WTC11 (cell line): ENCODE data around the gene SDHAF3. TPM values are rescaled to one million over a fixed set of nuclear protein-coding genes. Genes with fewer than 3 reads are reported as not detected.

Source experiments
- ATAC-seq: fragments of 200-7000 bp; cut with Tn5 transposase; 2 replicates; pipeline ENCODE4 v1.10.0; 2021; ENCODE audit warnings: mild to moderate bottlenecking, moderate library complexity
- CTCF ChIA-PET: fragments of 300-600 bp; sonication (Branson Sonifier 250); formaldehyde crosslinking; loops from one replicate; lab custom pipeline; 2021; ENCODE audit warnings: antibody characterized with exemption; lab: Charles Lee
- POLR2A ChIA-PET: fragments of 350-600 bp; sonication (Branson Sonifier 250); formaldehyde crosslinking; loops from one replicate; lab custom pipeline; 2021; ENCODE audit warnings: antibody characterized with exemption; lab: Charles Lee
- DNase-seq: peaks from one replicate; pipeline ENCODE4 v3.0.0; 2021; ENCODE audit warnings: low spot score
- H3K27ac Mint-ChIP-seq: 2 replicates; pipeline ENCODE4 v1.8.0; 2021; ENCODE audit warnings: mixed read lengths
- H3K27me3 Mint-ChIP-seq: 2 replicates; pipeline ENCODE4 v1.8.0; 2021; ENCODE audit warnings: low read depth, mild to moderate bottlenecking, moderate library complexity, mixed read lengths
- H3K36me3 Mint-ChIP-seq: 2 replicates; pipeline ENCODE4 v1.8.0; 2021; ENCODE audit warnings: mixed read lengths
- H3K4me1 Mint-ChIP-seq: 2 replicates; pipeline ENCODE4 v1.8.0; 2022; ENCODE audit warnings: mixed read lengths
- H3K4me3 Mint-ChIP-seq: 2 replicates; pipeline ENCODE4 v1.8.0; 2021; ENCODE audit warnings: mild to moderate bottlenecking, moderate library complexity, mixed read lengths
- H3K9me3 Mint-ChIP-seq: 2 replicates; pipeline ENCODE4 v1.8.0; 2021; ENCODE audit warnings: mixed read lengths
- CREM ChIP-seq: sonication (generic); formaldehyde crosslinking; IDR thresholded peaks from 2 replicates; pipeline ENCODE4 v1.8.1; 2022; ENCODE audit warnings: mild to moderate bottlenecking, missing genetic modification reagents, moderate library complexity
- ELF4 ChIP-seq: sonication (generic); formaldehyde crosslinking; IDR thresholded peaks from 2 replicates; pipeline ENCODE4 v1.8.1; 2022; ENCODE audit warnings: low read depth, mild to moderate bottlenecking, moderate library complexity, missing genetic modification reagents
- FOXK1 ChIP-seq: sonication (generic); formaldehyde crosslinking; IDR thresholded peaks from 2 replicates; pipeline ENCODE4 v1.8.0; 2022; ENCODE audit warnings: mild to moderate bottlenecking, moderate library complexity, missing genetic modification reagents
- GABPB1 ChIP-seq: sonication (generic); formaldehyde crosslinking; IDR thresholded peaks from 2 replicates; pipeline ENCODE4 v1.8.1; 2023; ENCODE audit warnings: mild to moderate bottlenecking, missing genetic modification reagents
- JAZF1 ChIP-seq: fragments of 250-450 bp; sonication (Bioruptor Pico); IDR thresholded peaks from 2 replicates; pipeline ENCODE4 v1.9.0; 2021; ENCODE audit warnings: moderate library complexity, mild to moderate bottlenecking, inconsistent platforms
- NFATC4 ChIP-seq: fragments of 250-450 bp; sonication (Bioruptor Pico); IDR thresholded peaks from 2 replicates; pipeline ENCODE4 v1.9.0; 2021; ENCODE audit warnings: mild to moderate bottlenecking
- NFYB ChIP-seq: sonication (generic); formaldehyde crosslinking; conservative IDR thresholded peaks from 2 replicates; pipeline ENCODE4 v1.8.0; 2022; ENCODE audit warnings: low read depth, missing genetic modification reagents
- SP1 ChIP-seq: sonication (generic); formaldehyde crosslinking; conservative IDR thresholded peaks from 2 replicates; pipeline ENCODE4 v1.8.1; 2022; ENCODE audit warnings: missing genetic modification reagents
- TCF7 ChIP-seq: sonication (generic); formaldehyde crosslinking; IDR thresholded peaks from 2 replicates; pipeline ENCODE4 v1.8.0; 2022; ENCODE audit warnings: mild to moderate bottlenecking, low read depth, missing genetic modification reagents, moderate library complexity
- ZNF317 ChIP-seq: sonication (generic); formaldehyde crosslinking; IDR thresholded peaks from 2 replicates; pipeline ENCODE4 v1.8.1; 2023; ENCODE audit warnings: low read depth, mild to moderate bottlenecking, moderate library complexity, missing genetic modification reagents, borderline replicate concordance
- total RNA-seq: library from RNA; stranded (reverse); gene quantifications from 3 replicates; pipeline ENCODE4 v1.2.3, GENCODE V29; 2021
- TF ChIP-seq, protein P1 (sequence below): fragments of 250-450 bp; sonication (Bioruptor Pico); conservative IDR thresholded peaks from 2 replicates; pipeline ENCODE4 v1.9.0; 2021; ENCODE audit warnings: mild to moderate bottlenecking
- TF ChIP-seq, protein P2 (sequence below): sonication (generic); formaldehyde crosslinking; IDR thresholded peaks from 2 replicates; pipeline ENCODE4 v1.8.1; 2023; ENCODE audit warnings: mild to moderate bottlenecking, missing genetic modification reagents, borderline replicate concordance
- TF ChIP-seq, protein P3 (sequence below): fragments of 250-450 bp; sonication (Bioruptor Pico); IDR thresholded peaks from 2 replicates; pipeline ENCODE4 v1.9.0; 2021; ENCODE audit warnings: mild to moderate bottlenecking
- TF ChIP-seq, protein P4 (sequence below): fragments of 250-450 bp; sonication (Bioruptor Pico); IDR thresholded peaks from 2 replicates; pipeline ENCODE4 v2.1.2; 2022; ENCODE audit warnings: mild to moderate bottlenecking, moderate library complexity
- TF ChIP-seq, protein P5 (sequence below): sonication (generic); formaldehyde crosslinking; IDR thresholded peaks from 2 replicates; pipeline ENCODE4 v1.8.1; 2023; ENCODE audit warnings: mild to moderate bottlenecking, missing genetic modification reagents, moderate library complexity

Gene SDHAF3
- total RNA-seq, 1 experiment from 2014 or later: 32.0 TPM

DNA sequence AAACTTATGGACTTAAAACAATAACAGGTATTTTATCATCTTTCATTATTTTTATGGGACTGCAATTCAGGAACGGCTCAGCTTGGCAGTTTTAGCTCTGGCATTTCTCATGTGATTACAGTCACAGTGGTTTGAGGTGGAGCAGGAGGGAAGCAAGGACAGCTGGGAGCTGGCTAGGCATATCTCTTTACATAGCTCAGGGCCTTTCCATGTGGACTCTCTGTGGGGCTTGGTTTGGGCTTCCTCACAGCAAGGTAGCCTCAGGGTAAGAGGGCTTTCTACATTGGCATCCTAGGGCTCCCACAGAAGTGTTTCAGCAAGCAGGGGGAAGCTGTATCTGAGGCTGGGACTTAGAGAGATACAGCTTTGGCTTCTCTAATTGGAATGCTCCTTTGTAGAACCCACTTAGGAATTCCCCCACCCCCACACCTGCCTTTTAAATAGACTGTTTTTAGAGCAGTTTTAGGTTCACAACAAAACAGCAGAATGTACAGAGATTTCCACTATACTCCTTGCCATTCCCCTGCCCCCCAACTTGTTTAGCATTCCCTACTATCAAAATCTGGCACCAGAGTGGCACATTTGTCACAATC is 26.6 kb upstream of the SDHAF3 start:
- H3K4me3 Mint-ChIP-seq: no peak overlapping the region
- ChIA-PET CTCF (interaction anchor here (1.3 kb wide), 1 partner anchor 14 kb away, joined by 6 read pairs; no protein-coding TSS in a partner anchor), POLR2A (no interaction called here)
- no peak for TF ChIP-seq CREM (CRISPR knock-in tag)
- no peak for TF ChIP-seq TCF7 (CRISPR knock-in tag)
- TF ChIP-seq, protein P1, sequence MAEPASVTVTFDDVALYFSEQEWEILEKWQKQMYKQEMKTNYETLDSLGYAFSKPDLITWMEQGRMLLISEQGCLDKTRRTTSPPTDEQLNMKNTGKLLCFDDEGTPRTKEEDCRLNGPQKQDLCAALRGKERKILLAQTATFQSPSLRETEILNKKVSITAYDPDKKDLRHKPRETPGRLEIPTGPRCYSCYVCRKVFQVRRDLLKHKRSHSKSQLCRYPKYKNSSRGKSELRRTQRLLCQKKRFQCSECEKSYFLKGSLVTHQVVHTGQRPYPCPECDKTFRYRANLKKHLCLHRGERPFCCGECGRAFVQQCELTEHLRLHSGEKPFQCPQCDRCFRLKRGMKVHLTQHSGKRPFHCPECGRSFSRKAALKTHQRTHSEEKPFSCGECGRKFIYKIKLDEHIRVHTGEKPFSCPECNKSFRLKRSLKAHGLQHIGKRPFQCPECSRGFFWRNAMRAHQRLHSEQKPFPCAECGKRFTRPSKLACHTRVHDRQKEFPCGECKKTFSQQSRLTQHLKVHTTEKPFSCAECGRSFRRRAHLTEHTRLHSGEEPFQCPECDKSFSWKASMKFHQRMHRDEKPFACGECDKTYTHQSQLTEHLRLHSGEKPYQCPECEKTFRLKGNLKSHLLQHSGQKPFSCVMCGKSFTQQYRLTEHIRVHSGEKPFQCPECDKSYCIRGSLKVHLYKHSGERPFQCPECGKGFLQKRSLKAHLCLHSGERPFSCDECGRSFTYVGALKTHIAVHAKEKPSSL (CRISPR knock-in tag): no peak
- no peak for TF ChIP-seq GABPB1 (CRISPR knock-in tag)
- TF ChIP-seq, protein P2, sequence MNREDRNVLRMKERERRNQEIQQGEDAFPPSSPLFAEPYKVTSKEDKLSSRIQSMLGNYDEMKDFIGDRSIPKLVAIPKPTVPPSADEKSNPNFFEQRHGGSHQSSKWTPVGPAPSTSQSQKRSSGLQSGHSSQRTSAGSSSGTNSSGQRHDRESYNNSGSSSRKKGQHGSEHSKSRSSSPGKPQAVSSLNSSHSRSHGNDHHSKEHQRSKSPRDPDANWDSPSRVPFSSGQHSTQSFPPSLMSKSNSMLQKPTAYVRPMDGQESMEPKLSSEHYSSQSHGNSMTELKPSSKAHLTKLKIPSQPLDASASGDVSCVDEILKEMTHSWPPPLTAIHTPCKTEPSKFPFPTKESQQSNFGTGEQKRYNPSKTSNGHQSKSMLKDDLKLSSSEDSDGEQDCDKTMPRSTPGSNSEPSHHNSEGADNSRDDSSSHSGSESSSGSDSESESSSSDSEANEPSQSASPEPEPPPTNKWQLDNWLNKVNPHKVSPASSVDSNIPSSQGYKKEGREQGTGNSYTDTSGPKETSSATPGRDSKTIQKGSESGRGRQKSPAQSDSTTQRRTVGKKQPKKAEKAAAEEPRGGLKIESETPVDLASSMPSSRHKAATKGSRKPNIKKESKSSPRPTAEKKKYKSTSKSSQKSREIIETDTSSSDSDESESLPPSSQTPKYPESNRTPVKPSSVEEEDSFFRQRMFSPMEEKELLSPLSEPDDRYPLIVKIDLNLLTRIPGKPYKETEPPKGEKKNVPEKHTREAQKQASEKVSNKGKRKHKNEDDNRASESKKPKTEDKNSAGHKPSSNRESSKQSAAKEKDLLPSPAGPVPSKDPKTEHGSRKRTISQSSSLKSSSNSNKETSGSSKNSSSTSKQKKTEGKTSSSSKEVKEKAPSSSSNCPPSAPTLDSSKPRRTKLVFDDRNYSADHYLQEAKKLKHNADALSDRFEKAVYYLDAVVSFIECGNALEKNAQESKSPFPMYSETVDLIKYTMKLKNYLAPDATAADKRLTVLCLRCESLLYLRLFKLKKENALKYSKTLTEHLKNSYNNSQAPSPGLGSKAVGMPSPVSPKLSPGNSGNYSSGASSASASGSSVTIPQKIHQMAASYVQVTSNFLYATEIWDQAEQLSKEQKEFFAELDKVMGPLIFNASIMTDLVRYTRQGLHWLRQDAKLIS (CRISPR knock-in tag): no peak
- TF ChIP-seq, protein P3, sequence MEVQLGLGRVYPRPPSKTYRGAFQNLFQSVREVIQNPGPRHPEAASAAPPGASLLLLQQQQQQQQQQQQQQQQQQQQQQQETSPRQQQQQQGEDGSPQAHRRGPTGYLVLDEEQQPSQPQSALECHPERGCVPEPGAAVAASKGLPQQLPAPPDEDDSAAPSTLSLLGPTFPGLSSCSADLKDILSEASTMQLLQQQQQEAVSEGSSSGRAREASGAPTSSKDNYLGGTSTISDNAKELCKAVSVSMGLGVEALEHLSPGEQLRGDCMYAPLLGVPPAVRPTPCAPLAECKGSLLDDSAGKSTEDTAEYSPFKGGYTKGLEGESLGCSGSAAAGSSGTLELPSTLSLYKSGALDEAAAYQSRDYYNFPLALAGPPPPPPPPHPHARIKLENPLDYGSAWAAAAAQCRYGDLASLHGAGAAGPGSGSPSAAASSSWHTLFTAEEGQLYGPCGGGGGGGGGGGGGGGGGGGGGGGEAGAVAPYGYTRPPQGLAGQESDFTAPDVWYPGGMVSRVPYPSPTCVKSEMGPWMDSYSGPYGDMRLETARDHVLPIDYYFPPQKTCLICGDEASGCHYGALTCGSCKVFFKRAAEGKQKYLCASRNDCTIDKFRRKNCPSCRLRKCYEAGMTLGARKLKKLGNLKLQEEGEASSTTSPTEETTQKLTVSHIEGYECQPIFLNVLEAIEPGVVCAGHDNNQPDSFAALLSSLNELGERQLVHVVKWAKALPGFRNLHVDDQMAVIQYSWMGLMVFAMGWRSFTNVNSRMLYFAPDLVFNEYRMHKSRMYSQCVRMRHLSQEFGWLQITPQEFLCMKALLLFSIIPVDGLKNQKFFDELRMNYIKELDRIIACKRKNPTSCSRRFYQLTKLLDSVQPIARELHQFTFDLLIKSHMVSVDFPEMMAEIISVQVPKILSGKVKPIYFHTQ: no peak
- DNase-seq (no peak), ATAC-seq (peak; percentile 55; the same call in 1 of the 2 replicates)
- H3K4me1 Mint-ChIP-seq: no peaks in the 10 kb centered on the region
- H3K9me3 Mint-ChIP-seq: no peaks in the 10 kb centered on the region
- H3K36me3 Mint-ChIP-seq: no peaks in the 10 kb centered on the region
- no peak overlapping the region for H3K27ac Mint-ChIP-seq
- H3K27me3 Mint-ChIP-seq: no peaks in the 10 kb centered on the region; the same call in 1 of the 2 replicates

DNA sequence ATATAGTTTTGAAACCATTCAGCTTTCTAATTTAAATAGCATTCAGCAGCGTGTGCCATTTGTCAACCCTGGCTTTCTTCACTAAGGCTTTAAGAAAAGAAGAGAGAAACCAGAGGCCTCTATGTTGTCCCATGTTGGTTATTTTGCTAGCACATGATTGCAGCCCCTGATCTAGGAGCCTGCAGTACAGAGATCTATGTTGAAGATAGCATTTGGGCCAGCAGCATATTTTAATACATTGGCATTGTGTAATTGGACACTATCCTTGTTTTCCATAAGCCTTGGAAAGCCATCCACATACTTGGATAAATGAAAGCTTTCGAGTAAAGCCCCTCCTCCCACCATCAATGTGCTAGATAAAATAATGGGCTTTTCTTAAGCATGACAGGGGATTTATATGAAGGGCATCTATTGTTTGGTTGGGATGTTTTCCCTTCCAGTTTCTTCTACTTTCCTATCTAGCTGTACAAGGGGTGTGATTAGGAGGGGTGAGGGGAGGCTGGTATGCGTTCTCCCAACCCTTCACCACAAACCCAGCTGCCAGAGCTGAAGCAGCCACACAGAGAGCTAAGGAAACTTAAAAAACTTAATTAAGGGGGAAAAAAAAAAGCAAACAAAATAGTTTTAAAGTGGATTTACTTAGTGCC is 23.1 kb upstream of the SDHAF3 start:
- DNase-seq: no peak
- Mint-ChIP-seq H3K36me3 (no peaks in the 10 kb centered on the region), H3K9me3 (no peaks in the 10 kb centered on the region), H3K4me1 (no peaks in the 10 kb centered on the region), H3K27ac (no peak overlapping the region), H3K4me3 (no peak overlapping the region), H3K27me3 (no peaks in the 10 kb centered on the region)
- ChIA-PET CTCF (interaction anchor here (2.9 kb wide), 1 partner anchor 11 kb away, joined by 13 read pairs; no protein-coding TSS in a partner anchor), POLR2A (interaction anchor here (0.7 to 1.0 kb wide), 2 partner anchors 10 to 85 kb away, joined by 3 read pairs; no protein-coding TSS in a partner anchor)
- ATAC-seq: no peak
- no peak for TF ChIP-seq TCF7 (CRISPR knock-in tag)
- no peak for TF ChIP-seq CREM (CRISPR knock-in tag)
- TF ChIP-seq ELF4 (CRISPR knock-in tag): no peak
- TF ChIP-seq SP1 (CRISPR knock-in tag): no peak
- TF ChIP-seq NFYB (CRISPR knock-in tag): no peak
- TF ChIP-seq, protein P1 (CRISPR knock-in tag): no peak
- TF ChIP-seq, protein P4, sequence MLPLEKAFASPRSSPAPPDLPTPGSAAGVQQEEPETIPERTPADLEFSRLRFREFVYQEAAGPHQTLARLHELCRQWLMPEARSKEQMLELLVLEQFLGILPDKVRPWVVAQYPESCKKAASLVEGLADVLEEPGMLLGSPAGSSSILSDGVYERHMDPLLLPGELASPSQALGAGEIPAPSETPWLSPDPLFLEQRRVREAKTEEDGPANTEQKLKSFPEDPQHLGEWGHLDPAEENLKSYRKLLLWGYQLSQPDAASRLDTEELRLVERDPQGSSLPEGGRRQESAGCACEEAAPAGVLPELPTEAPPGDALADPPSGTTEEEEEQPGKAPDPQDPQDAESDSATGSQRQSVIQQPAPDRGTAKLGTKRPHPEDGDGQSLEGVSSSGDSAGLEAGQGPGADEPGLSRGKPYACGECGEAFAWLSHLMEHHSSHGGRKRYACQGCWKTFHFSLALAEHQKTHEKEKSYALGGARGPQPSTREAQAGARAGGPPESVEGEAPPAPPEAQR: no peak
- TF ChIP-seq JAZF1: no peak
- TF ChIP-seq, protein P5, sequence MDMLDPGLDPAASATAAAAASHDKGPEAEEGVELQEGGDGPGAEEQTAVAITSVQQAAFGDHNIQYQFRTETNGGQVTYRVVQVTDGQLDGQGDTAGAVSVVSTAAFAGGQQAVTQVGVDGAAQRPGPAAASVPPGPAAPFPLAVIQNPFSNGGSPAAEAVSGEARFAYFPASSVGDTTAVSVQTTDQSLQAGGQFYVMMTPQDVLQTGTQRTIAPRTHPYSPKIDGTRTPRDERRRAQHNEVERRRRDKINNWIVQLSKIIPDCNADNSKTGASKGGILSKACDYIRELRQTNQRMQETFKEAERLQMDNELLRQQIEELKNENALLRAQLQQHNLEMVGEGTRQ (CRISPR knock-in tag): no peak
- no peak for TF ChIP-seq NFATC4 (CRISPR knock-in tag)
- no peak for TF ChIP-seq ZNF317
- TF ChIP-seq, protein P3: no peak
- no peak for TF ChIP-seq FOXK1 (CRISPR knock-in tag)
